Subcutaneous abdominal adipose tissue (tissue), 5 donors: ENCODE results near the gene TRAP1.

Experiments used
- H3K27ac ChIP-seq: one replicate; pipeline ENCODE4 v1.7.0; 2013; ENCODE audit warnings: low read depth, mild to moderate bottlenecking, inconsistent platforms, low read length, moderate library complexity
- H3K27me3 ChIP-seq, 5 donors: one replicate each; pipeline ENCODE4 v1.7.0; 2013; ENCODE audit warnings: low read length in 5 of 5, inconsistent platforms in 1 of 5; ENCODE audit not compliant: control insufficient read depth in 5 of 5, insufficient read depth in 4 of 5
- H3K36me3 ChIP-seq, 5 donors: one replicate each; pipeline ENCODE4 v1.7.0; 2013; ENCODE audit warnings: low read length in 5 of 5; ENCODE audit not compliant: control insufficient read depth in 5 of 5, insufficient read depth in 5 of 5
- H3K4me1 ChIP-seq, 5 donors: one replicate each; pipeline ENCODE4 v1.7.0; 2013; ENCODE audit warnings: low read length in 5 of 5, mild to moderate bottlenecking in 3 of 5, moderate library complexity in 1 of 5; ENCODE audit not compliant: control insufficient read depth in 5 of 5, insufficient read depth in 5 of 5
- H3K4me3 ChIP-seq, 5 donors: one replicate each; pipeline ENCODE4 v1.7.0; 2013; ENCODE audit warnings: low read length in 5 of 5, low read depth in 1 of 5
- H3K9ac ChIP-seq, 5 donors: one replicate each; pipeline ENCODE4 v1.7.0; 2013; ENCODE audit warnings: low read length in 5 of 5, mild to moderate bottlenecking in 4 of 5, moderate library complexity in 3 of 5
- H3K9me3 ChIP-seq, 5 donors: one replicate each; pipeline ENCODE4 v1.7.0; 2013; ENCODE audit warnings: low read length in 5 of 5; ENCODE audit not compliant: control insufficient read depth in 5 of 5
- donor health status: healthy.
- donor health status: healthy.
- donor health status: healthy.
- donor health status: healthy.
- donor health status: healthy.

The TRAP1 gene

GRCh38 chr16:3655396-3656159 is 61.7 kb downstream of the TRAP1 start:
- Histone ChIP-seq H3K4me3 (no peak overlapping the region), H3K9ac (no peak overlapping the region), H3K27me3 (no peaks in the 10 kb centered on the region), H3K36me3 (peaks cover 0 to 77% (median 64%) of the 10 kb centered on the region in 5 donors), H3K27ac (no peak overlapping the region), H3K4me1 (no peaks in the 10 kb centered on the region), H3K9me3 (no peaks in the 10 kb centered on the region)

GRCh38 chr16:3655030-3655395 is 62.3 kb downstream of the TRAP1 start:
- Histone ChIP-seq H3K36me3 (peaks cover 0 to 72% (median 58%) of the 10 kb centered on the region in 5 donors), H3K4me1 (no peaks in the 10 kb centered on the region), H3K27ac (no peak overlapping the region), H3K27me3 (no peaks in the 10 kb centered on the region), H3K9ac (no peak overlapping the region), H3K9me3 (no peaks in the 10 kb centered on the region), H3K4me3 (no peak overlapping the region)

GRCh38 chr16:3654249-3654991 is 62.9 kb downstream of the TRAP1 start, which contains the start of gene DNASE1:
DNASE1 (plus strand) TSS chr16:3654691; CDS start chr16:3655374, 683 bp downstream.
- no peak within 1 kb of the TSS for H3K4me3 ChIP-seq
- no peak within 1 kb of the TSS for H3K9ac ChIP-seq
- no peaks in the 10 kb centered on the region for H3K9me3 ChIP-seq
- H3K4me1 ChIP-seq: no peaks in the 10 kb centered on the region
- no peak within 1 kb of the TSS for H3K27ac ChIP-seq
- no peaks in the 10 kb centered on the region for H3K27me3 ChIP-seq
- H3K36me3 ChIP-seq: peaks cover 0 to 66% (median 55%) of the 10 kb centered on the region in 5 donors

GRCh38 chr16:3652373-3653195 is 64.7 kb downstream of the TRAP1 start:
- Histone ChIP-seq H3K27ac (no peak overlapping the region), H3K9me3 (no peaks in the 10 kb centered on the region), H3K36me3 (peaks cover 0 to 48% (median 40%) of the 10 kb centered on the region in 5 donors), H3K27me3 (no peaks in the 10 kb centered on the region), H3K9ac (no peak overlapping the region), H3K4me3 (no peak overlapping the region), H3K4me1 (no peaks in the 10 kb centered on the region)

- Histone ChIP-seq H3K36me3 (peaks cover 0 to 39% (median 31%) of the 10 kb centered on the region in 5 donors), H3K27ac (no peak overlapping the region)
Observed at GRCh38 chr16:3651461-3652372, 65.6 kb downstream of the TRAP1 start.

GRCh38 chr16:3650631-3651265 is 66.6 kb downstream of the TRAP1 start:
- no peaks in the 10 kb centered on the region for H3K4me1 ChIP-seq
- H3K9ac ChIP-seq: no peak overlapping the region
- H3K36me3 ChIP-seq: peaks cover 0 to 30% (median 23%) of the 10 kb centered on the region in 5 donors
- no peaks in the 10 kb centered on the region for H3K9me3 ChIP-seq
- H3K4me3 ChIP-seq: no peak overlapping the region
- H3K27ac ChIP-seq: no peak overlapping the region
- no peaks in the 10 kb centered on the region for H3K27me3 ChIP-seq

More at GRCh38 chr16:3651461-3652372, 65.6 kb downstream of the TRAP1 start:
- H3K4me1 ChIP-seq: no peaks in the 10 kb centered on the region
- no peak overlapping the region for H3K9ac ChIP-seq
- H3K4me3 ChIP-seq: no peak overlapping the region
- H3K27me3 ChIP-seq: no peaks in the 10 kb centered on the region
- no peaks in the 10 kb centered on the region for H3K9me3 ChIP-seq

- H3K4me3 ChIP-seq: no peak overlapping the region
- H3K27me3 ChIP-seq: no peaks in the 10 kb centered on the region
- H3K4me1 ChIP-seq: no peaks in the 10 kb centered on the region
- no peak overlapping the region for H3K9ac ChIP-seq
- H3K36me3 ChIP-seq: peaks cover 0 to 36% (median 15%) of the 10 kb centered on the region in 5 donors
- no peak overlapping the region for H3K27ac ChIP-seq
- H3K9me3 ChIP-seq: no peaks in the 10 kb centered on the region
Observed at GRCh38 chr16:3646348-3646920, 70.9 kb downstream of the TRAP1 start.

GRCh38 chr16:3645504-3646347 is 71.6 kb downstream of the TRAP1 start:
- no peak overlapping the region for H3K4me3 ChIP-seq
- no peak overlapping the region for H3K27ac ChIP-seq
- H3K27me3 ChIP-seq: no peaks in the 10 kb centered on the region
- H3K9ac ChIP-seq: no peak overlapping the region
- H3K9me3 ChIP-seq: no peaks in the 10 kb centered on the region
- peaks cover 0 to 36% (median 16%) of the 10 kb centered on the region in 5 donors for H3K36me3 ChIP-seq
- no peaks in the 10 kb centered on the region for H3K4me1 ChIP-seq
